RWPE1 (cell line): ENCODE measurements around the gene PI4KA.
"Not testable (repeated sequence)": the region's sequence is repeated elsewhere in the genome, so short reads cannot be mapped to it uniquely, and the experiment has no call there.

ENCODE experiments used
- CTCF ChIA-PET: fragments of 350-600 bp; sonication (Branson Sonifier 250); formaldehyde crosslinking; extraction: SDS; loops from one replicate; lab custom pipeline; 2021; lab: Yijun Ruan, JAX
- POLR2A ChIA-PET: fragments of 400-600 bp; formaldehyde crosslinking; extraction: SDS; loops from one replicate; lab custom pipeline; 2020; ENCODE audit warnings: antibody characterized with exemption; ENCODE audit not compliant: low non-redundant PET; lab: Yijun Ruan, JAX
- DNase-seq: peaks from one replicate; pipeline ENCODE4 v3.0.0; 2012; ENCODE audit warnings: low spot score
- H3K27ac ChIP-seq: fragments of 450-650 bp; 2 replicates; pipeline ENCODE4 v1.5.1; 2017
- TF ChIP-seq, protein P1 (sequence below): fragments of 450-650 bp; conservative IDR thresholded peaks from 2 replicates; pipeline ENCODE4 v1.5.1; 2017; ENCODE audit warnings: low read depth, mild to moderate bottlenecking

The PI4KA gene

GRCh38 chr22:20672082-20672424 is 186.6 kb downstream of the PI4KA start:
- H3K27ac ChIP-seq = no peak overlapping the region
- TF ChIP-seq, protein P1, sequence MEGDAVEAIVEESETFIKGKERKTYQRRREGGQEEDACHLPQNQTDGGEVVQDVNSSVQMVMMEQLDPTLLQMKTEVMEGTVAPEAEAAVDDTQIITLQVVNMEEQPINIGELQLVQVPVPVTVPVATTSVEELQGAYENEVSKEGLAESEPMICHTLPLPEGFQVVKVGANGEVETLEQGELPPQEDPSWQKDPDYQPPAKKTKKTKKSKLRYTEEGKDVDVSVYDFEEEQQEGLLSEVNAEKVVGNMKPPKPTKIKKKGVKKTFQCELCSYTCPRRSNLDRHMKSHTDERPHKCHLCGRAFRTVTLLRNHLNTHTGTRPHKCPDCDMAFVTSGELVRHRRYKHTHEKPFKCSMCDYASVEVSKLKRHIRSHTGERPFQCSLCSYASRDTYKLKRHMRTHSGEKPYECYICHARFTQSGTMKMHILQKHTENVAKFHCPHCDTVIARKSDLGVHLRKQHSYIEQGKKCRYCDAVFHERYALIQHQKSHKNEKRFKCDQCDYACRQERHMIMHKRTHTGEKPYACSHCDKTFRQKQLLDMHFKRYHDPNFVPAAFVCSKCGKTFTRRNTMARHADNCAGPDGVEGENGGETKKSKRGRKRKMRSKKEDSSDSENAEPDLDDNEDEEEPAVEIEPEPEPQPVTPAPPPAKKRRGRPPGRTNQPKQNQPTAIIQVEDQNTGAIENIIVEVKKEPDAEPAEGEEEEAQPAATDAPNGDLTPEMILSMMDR = no peak
- no peak for DNase-seq
- ChIA-PET CTCF (no interaction called here), POLR2A (no interaction called here)

DNA sequence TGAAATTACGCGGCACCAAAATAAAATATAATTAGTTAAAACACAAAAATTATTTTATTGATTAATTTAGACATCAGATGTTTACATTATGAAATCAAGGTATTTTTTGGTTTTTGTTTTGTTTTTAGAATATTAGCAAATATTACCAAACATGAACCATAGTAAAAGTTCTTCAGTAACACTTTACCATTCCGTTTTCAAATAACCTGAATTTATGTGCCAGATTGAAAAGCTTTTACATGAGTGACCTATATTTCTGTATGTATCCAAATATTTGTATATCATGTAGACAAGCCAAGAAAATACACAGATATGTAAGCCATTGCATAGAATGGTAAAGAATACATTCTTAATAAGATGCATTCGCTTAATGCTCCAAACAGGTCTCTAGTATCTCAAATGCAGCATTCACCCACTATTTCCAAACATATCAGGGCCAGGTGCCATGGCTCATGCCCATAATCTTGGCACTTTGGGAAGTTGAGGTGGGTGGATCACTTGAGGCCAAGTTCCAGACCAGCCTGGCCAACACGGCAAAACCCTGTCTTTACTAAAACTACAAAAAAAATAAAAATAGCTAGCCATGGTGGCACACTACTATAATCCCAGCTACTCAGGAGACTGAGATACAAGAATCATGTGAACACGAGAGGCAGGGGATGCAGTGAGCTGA is 187.1 kb downstream of the PI4KA start:
- ChIA-PET CTCF (no interaction called here), POLR2A (no interaction called here)
- TF ChIP-seq, protein P1 = no peak
- no peak for DNase-seq
- no peak overlapping the region for H3K27ac ChIP-seq

GRCh38 chr22:20670457-20671261 is 188.0 kb downstream of the PI4KA start:
- POLR2A ChIA-PET, CTCF ChIA-PET, DNase-seq, H3K27ac ChIP-seq: not testable (repeated sequence)

- DNase-seq, POLR2A ChIA-PET, CTCF ChIA-PET, H3K27ac ChIP-seq: not testable (repeated sequence)
These were observed 188.7 kb downstream of the PI4KA start for GRCh38 chr22:20669884-20670283.

DNA sequence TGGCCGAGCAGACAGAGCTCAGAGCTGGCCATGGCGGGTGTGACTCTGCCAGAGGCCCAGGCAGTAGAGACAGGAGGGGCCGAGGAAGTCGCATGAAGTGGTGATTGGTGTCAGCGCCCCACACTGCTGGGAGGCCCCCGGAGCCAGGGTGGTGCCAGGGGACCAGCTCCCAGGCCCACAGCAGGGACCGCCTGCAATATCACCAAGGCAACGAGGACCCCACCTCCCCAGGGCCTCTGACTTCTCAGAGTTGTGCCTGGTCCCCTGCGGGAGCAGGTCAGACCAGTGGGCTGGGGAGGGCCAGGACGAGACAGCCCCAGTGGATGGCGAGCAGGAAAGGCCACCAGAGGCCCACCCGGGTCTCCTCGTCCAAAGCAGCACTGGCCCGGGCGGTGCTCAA is 189.1 kb downstream of the PI4KA start:
- DNase-seq, H3K27ac ChIP-seq, CTCF ChIA-PET, POLR2A ChIA-PET: not testable (repeated sequence)

DNA sequence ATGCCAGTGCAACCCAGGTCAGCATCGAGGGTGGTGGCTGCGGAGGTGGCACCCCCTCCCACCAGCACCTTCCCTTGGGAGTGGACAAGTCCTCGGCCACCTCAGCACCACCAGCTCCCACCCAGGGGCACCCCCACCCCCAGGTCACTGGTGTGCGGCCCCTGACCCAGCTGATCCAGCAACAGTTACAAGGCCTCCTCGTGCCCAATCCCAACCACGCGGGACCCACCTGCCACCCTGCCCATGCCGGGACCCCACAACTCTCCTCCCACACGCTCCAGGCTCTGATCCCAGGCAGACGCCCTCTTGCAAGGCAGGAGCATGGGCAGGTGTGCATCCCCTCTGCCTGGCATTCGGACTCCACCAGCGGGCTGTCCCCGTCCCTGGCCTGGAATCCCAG is 189.8 kb downstream of the PI4KA start:
- H3K27ac ChIP-seq, POLR2A ChIA-PET, DNase-seq, CTCF ChIA-PET: not testable (repeated sequence)

DNA sequence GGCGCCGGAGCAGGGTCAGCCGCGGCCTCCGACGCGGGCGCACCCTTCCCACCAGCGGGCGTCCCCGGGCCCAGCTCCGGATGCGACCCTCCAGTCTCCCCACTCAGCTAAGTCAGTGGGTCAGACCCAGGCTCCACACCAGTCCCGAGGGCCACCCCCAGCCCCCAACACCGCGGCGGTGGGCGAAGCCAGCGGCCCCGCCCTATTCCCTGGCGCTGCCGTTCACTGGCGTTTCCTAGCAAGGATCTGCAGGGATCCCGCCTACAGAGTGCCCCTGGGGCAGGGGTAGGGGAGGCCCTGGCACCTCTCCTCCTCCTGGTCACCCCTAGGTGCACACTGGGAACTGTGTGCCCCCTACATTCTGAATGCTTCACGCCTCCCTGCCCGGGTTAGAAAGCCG is 190.4 kb downstream of the PI4KA start:
- DNase-seq, CTCF ChIA-PET, POLR2A ChIA-PET, H3K27ac ChIP-seq: not testable (repeated sequence)

GRCh38 chr22:20667548-20667947 is 191.1 kb downstream of the PI4KA start:
- POLR2A ChIA-PET, DNase-seq, H3K27ac ChIP-seq, CTCF ChIA-PET: not testable (repeated sequence)

GRCh38 chr22:20666560-20666959 is 192.1 kb downstream of the PI4KA start:
- no peak overlapping the region for H3K27ac ChIP-seq
- ChIA-PET POLR2A (no interaction called here), CTCF (no interaction called here)
- TF ChIP-seq, protein P1 = no peak
- no peak for DNase-seq

- ChIA-PET CTCF (no interaction called here), POLR2A (no interaction called here)
- H3K27ac ChIP-seq = no peak overlapping the region
- DNase-seq = no peak
- TF ChIP-seq, protein P1 = no peak
These were observed 194.0 kb downstream of the PI4KA start for GRCh38 chr22:20664594-20664959.
